GM23338 (cell line): ENCODE results near the gene OTUD5. TPM values are rescaled to one million over a fixed set of nuclear protein-coding genes. Genes with fewer than 3 reads are reported as not detected.

Experiments used
- ATAC-seq: fragments of 200-7000 bp; cut with Tn5 transposase; 3 replicates; pipeline ENCODE4 v1.9.1; 2020
- DNase-seq: peaks from one replicate; pipeline ENCODE4 v3.0.0-alpha.2; 2015; ENCODE audit warnings: low spot score
- H2AFZ ChIP-seq: fragments of 200-600 bp; sonication (generic); 2 replicates; pipeline ENCODE4 v1.8.0; 2016; ENCODE audit warnings: antibody characterized with exemption, mild to moderate bottlenecking, moderate library complexity
- H3F3A ChIP-seq: fragments of 200-600 bp; sonication (generic); replicated peaks from 2 replicates; pipeline ENCODE4 v1.8.0; 2017; ENCODE audit warnings: antibody characterized with exemption, mixed run types, low read depth
- H3K27ac ChIP-seq: fragments of 200-600 bp; sonication (generic); 2 replicates; pipeline ENCODE4 v1.6.1; 2016; ENCODE audit warnings: low read depth
- H3K27me3 ChIP-seq: fragments of 200-600 bp; sonication (generic); 2 replicates; pipeline ENCODE4 v1.8.0; 2016; ENCODE audit warnings: mild to moderate bottlenecking, mixed run types, moderate library complexity; ENCODE audit not compliant: insufficient read depth
- H3K36me3 ChIP-seq: fragments of 200-600 bp; sonication (generic); 2 replicates; pipeline ENCODE4 v1.8.0; 2016; ENCODE audit warnings: mild to moderate bottlenecking; ENCODE audit not compliant: insufficient read depth
- H3K4me1 ChIP-seq: fragments of 200-600 bp; sonication (generic); 2 replicates; pipeline ENCODE4 v1.8.0; 2016; ENCODE audit warnings: mild to moderate bottlenecking, moderate library complexity; ENCODE audit not compliant: insufficient read depth
- H3K4me2 ChIP-seq: fragments of 200-600 bp; sonication (generic); 2 replicates; pipeline ENCODE4 v1.7.1; 2017; ENCODE audit warnings: mixed run types
- H3K4me3 ChIP-seq: fragments of 200-600 bp; sonication (generic); 2 replicates; pipeline ENCODE4 v1.6.1; 2016; ENCODE audit warnings: mixed run types
- H3K79me2 ChIP-seq: fragments of 200-600 bp; sonication (generic); replicated peaks from 2 replicates; pipeline ENCODE4 v1.8.0; 2017; ENCODE audit warnings: mild to moderate bottlenecking; ENCODE audit not compliant: insufficient read depth
- H3K9me2 ChIP-seq: fragments of 200-600 bp; sonication (generic); 2 replicates; pipeline ENCODE4 v1.8.0; 2017; ENCODE audit not compliant: insufficient read depth
- H4K20me1 ChIP-seq: fragments of 200-600 bp; sonication (generic); replicated peaks from 2 replicates; pipeline ENCODE4 v1.8.0; 2017; ENCODE audit warnings: mild to moderate bottlenecking; ENCODE audit not compliant: insufficient read depth
- H3K27ac Mint-ChIP-seq: 2 replicates; pipeline ENCODE4 v1.8.0; 2020; ENCODE audit warnings: inconsistent platforms, mild to moderate bottlenecking, moderate library complexity, mixed read lengths
- H3K27me3 Mint-ChIP-seq: 3 replicates; pipeline ENCODE4 v1.8.0; 2022; ENCODE audit warnings: low read depth, mild to moderate bottlenecking, moderate library complexity, mixed read lengths, inconsistent platforms; ENCODE audit not compliant: insufficient read depth, poor library complexity
- H3K36me3 Mint-ChIP-seq: 3 replicates; pipeline ENCODE4 v1.8.0; 2021; ENCODE audit warnings: low read depth, mild to moderate bottlenecking, inconsistent platforms, moderate library complexity, mixed read lengths
- H3K4me1 Mint-ChIP-seq: 3 replicates; pipeline ENCODE4 v1.8.0; 2020; ENCODE audit warnings: mild to moderate bottlenecking, inconsistent platforms, mixed read lengths
- H3K4me3 Mint-ChIP-seq: 3 replicates; pipeline ENCODE4 v1.8.0; 2021; ENCODE audit warnings: moderate library complexity, mild to moderate bottlenecking, inconsistent platforms, mixed read lengths
- H3K9me3 Mint-ChIP-seq: 3 replicates; pipeline ENCODE4 v1.8.0; 2020; ENCODE audit warnings: moderate library complexity, mild to moderate bottlenecking, inconsistent platforms, mixed read lengths
- CREB1 ChIP-seq: fragments of 250-450 bp; sonication (Bioruptor Pico); IDR thresholded peaks from 2 replicates; pipeline ENCODE4 v1.5.0; 2020; ENCODE audit warnings: low read depth, mild to moderate bottlenecking, moderate library complexity
- ETS1 ChIP-seq: IDR thresholded peaks from 2 replicates; pipeline ENCODE4 v1.6.1; 2016; ENCODE audit warnings: antibody characterized with exemption
- EZH2 ChIP-seq: fragments of 200-600 bp; sonication (generic); IDR thresholded peaks from one replicate; pipeline ENCODE4 v1.8.0; 2017; ENCODE audit warnings: antibody characterized with exemption, mild to moderate bottlenecking, low read depth; ENCODE audit not compliant: unreplicated experiment
- EZH2phosphoT487 ChIP-seq: fragments of 200-600 bp; sonication (generic); IDR thresholded peaks from one replicate; pipeline ENCODE4 v1.8.1; 2018; ENCODE audit warnings: antibody characterized with exemption; ENCODE audit not compliant: unreplicated experiment
- JUNB ChIP-seq: IDR thresholded peaks from one replicate; pipeline ENCODE4 v1.6.1; 2016; ENCODE audit warnings: antibody characterized with exemption; ENCODE audit not compliant: unreplicated experiment
- NANOG ChIP-seq: IDR thresholded peaks from 2 replicates; pipeline ENCODE4 v1.6.1; 2016; ENCODE audit warnings: antibody characterized with exemption, borderline replicate concordance
- POLR2AphosphoS5 ChIP-seq: IDR thresholded peaks from 2 replicates; pipeline ENCODE4 v1.6.1; 2016; ENCODE audit warnings: antibody characterized with exemption, low read depth
- STAT1 ChIP-seq: IDR thresholded peaks from one replicate; pipeline ENCODE4 v1.6.1; 2016; ENCODE audit warnings: antibody characterized with exemption; ENCODE audit not compliant: unreplicated experiment
- ZNF331 ChIP-seq: fragments of 250-450 bp; sonication (Bioruptor Pico); IDR thresholded peaks from 2 replicates; pipeline ENCODE4 v1.5.0; 2020; ENCODE audit warnings: low read depth, mild to moderate bottlenecking, moderate library complexity
- polyA plus RNA-seq: library from polyadenylated mRNA; unstranded; fragments of >200 nt; fragmentation: Nextera tagmentation; extraction: Ambion mirVana; gene quantifications from 2 replicates; pipeline ENCODE4 v1.2.1, GENCODE V29; 2016
- total RNA-seq: library from RNA; depleted of rRNA; stranded (reverse); fragments of >200 nt; shearing (Covaris generic); gene quantifications from 2 replicates; pipeline ENCODE4 v1.2.3, GENCODE V29; 2014
- TF ChIP-seq, protein P1 (sequence below): fragments of 250-450 bp; sonication (Bioruptor Pico); IDR thresholded peaks from 2 replicates; pipeline ENCODE4 v1.5.0; 2020; ENCODE audit warnings: mild to moderate bottlenecking, moderate library complexity

The OTUD5 gene
- total and polyA plus RNA-seq, 2 experiments from 2014 or later: 23.5 to 56.5 TPM

DNA sequence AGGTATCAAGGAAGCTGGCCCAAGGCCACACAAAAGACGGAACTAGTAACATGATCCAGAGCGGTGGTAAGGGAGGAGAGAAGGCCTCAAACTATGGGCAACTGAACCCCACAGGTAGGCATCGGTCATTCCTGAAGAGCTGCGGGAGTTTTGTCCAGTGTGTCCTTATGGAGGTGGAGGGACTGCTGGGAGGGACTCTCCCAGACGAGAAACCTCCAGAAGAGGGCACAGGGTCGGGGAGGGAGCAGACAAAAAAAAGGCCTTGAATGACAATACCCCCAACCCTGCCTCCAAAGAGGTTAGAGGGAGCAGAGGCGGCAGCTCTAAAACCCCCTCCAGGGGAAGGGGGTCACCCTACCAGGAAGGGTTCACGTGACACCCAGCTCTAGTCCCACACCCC, 53.2 kb downstream of the OTUD5 start:
- H3K4me1 ChIP-seq: no peaks in the 10 kb centered on the region
- H3K4me2 ChIP-seq: no peak overlapping the region
- H3K9me2 ChIP-seq: no peaks in the 10 kb centered on the region
- DNase-seq (no peak), ATAC-seq (peak; percentile 37)
- no peak overlapping the region for H3K4me3 Mint-ChIP-seq
- H3F3A ChIP-seq: no peaks in the 10 kb centered on the region
- H3K36me3 ChIP-seq: no peaks in the 10 kb centered on the region
- no peaks in the 10 kb centered on the region for H3K27me3 ChIP-seq
- H3K79me2 ChIP-seq: peaks cover 6% of the 10 kb centered on the region
- H3K36me3 Mint-ChIP-seq: peaks cover 37% of the 10 kb centered on the region
- TF ChIP-seq NANOG (no peak), JUNB (no peak), EZH2 (no peak), STAT1 (no peak), CREB1 (CRISPR knock-in tag) (no peak), POLR2AphosphoS5 (no peak), ZNF331 (CRISPR knock-in tag) (no peak), ETS1 (no peak), EZH2phosphoT487 (no peak)
- TF ChIP-seq, protein P1, sequence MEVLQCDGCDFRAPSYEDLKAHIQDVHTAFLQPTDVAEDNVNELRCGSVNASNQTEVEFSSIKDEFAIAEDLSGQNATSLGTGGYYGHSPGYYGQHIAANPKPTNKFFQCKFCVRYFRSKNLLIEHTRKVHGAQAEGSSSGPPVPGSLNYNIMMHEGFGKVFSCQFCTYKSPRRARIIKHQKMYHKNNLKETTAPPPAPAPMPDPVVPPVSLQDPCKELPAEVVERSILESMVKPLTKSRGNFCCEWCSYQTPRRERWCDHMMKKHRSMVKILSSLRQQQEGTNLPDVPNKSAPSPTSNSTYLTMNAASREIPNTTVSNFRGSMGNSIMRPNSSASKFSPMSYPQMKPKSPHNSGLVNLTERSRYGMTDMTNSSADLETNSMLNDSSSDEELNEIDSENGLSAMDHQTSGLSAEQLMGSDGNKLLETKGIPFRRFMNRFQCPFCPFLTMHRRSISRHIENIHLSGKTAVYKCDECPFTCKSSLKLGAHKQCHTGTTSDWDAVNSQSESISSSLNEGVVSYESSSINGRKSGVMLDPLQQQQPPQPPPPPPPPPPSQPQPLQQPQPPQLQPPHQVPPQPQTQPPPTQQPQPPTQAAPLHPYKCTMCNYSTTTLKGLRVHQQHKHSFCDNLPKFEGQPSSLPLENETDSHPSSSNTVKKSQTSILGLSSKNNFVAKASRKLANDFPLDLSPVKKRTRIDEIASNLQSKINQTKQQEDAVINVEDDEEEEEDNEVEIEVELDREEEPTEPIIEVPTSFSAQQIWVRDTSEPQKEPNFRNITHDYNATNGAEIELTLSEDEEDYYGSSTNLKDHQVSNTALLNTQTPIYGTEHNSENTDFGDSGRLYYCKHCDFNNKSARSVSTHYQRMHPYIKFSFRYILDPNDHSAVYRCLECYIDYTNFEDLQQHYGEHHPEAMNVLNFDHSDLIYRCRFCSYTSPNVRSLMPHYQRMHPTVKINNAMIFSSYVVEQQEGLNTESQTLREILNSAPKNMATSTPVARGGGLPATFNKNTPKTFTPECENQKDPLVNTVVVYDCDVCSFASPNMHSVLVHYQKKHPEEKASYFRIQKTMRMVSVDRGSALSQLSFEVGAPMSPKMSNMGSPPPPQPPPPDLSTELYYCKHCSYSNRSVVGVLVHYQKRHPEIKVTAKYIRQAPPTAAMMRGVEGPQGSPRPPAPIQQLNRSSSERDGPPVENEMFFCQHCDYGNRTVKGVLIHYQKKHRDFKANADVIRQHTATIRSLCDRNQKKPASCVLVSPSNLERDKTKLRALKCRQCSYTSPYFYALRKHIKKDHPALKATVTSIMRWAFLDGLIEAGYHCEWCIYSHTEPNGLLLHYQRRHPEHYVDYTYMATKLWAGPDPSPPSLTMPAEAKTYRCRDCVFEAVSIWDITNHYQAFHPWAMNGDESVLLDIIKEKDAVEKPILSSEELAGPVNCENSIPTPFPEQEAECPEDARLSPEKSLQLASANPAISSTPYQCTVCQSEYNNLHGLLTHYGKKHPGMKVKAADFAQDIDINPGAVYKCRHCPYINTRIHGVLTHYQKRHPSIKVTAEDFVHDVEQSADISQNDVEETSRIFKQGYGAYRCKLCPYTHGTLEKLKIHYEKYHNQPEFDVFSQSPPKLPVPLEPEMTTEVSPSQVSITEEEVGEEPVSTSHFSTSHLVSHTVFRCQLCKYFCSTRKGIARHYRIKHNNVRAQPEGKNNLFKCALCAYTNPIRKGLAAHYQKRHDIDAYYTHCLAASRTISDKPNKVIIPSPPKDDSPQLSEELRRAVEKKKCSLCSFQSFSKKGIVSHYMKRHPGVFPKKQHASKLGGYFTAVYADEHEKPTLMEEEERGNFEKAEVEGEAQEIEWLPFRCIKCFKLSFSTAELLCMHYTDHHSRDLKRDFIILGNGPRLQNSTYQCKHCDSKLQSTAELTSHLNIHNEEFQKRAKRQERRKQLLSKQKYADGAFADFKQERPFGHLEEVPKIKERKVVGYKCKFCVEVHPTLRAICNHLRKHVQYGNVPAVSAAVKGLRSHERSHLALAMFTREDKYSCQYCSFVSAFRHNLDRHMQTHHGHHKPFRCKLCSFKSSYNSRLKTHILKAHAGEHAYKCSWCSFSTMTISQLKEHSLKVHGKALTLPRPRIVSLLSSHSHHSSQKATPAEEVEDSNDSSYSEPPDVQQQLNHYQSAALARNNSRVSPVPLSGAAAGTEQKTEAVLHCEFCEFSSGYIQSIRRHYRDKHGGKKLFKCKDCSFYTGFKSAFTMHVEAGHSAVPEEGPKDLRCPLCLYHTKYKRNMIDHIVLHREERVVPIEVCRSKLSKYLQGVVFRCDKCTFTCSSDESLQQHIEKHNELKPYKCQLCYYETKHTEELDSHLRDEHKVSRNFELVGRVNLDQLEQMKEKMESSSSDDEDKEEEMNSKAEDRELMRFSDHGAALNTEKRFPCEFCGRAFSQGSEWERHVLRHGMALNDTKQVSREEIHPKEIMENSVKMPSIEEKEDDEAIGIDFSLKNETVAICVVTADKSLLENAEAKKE: no peak
- H4K20me1 ChIP-seq: no peaks in the 10 kb centered on the region
- peaks cover 7% of the 10 kb centered on the region for H3K27me3 Mint-ChIP-seq
- no peak overlapping the region for H3K27ac ChIP-seq
- H3K4me1 Mint-ChIP-seq: peaks cover 7% of the 10 kb centered on the region
- H3K4me3 ChIP-seq: no peak overlapping the region
- H3K27ac Mint-ChIP-seq: no peak overlapping the region
- H2AFZ ChIP-seq: no peak overlapping the region
- no peaks in the 10 kb centered on the region for H3K9me3 Mint-ChIP-seq
